Measurements from ENCODE around the gene TUBB2A. TPM values are rescaled to one million over a fixed set of nuclear protein-coding genes. Genes with fewer than 3 reads are reported as not detected.

Gene TUBB2A
- total and polyA plus RNA-seq, 2 of the 4 experiments (the other 2 are of a cell fraction), result 164 to 264 TPM

GRCh38 chr6:3147914-3148757 lies 9.2 kb downstream of the TUBB2A start:
- intact Hi-C loops (cut with micrococcal nuclease), result no loop called here
- Histone ChIP-seq H3K9me1 (ENCODE audit: insufficient read depth, low read length) (0 out of 2 replicates have a peak, but pooled peaks cover 3% of the 10 kb centered on the region), H3K56ac (ENCODE audit: extremely low read depth, insufficient read depth, low read length) (no peak overlapping the region), H2AK5ac (ENCODE audit: low read depth, low read length) (no peak overlapping the region), H4K5ac (ENCODE audit: low read depth, low read length) (no peak overlapping the region), H3K4me3 (ENCODE audit: insufficient read depth, low read depth, low read length) (no peak overlapping the region), H3K4ac (ENCODE audit: low read depth, low read length) (no peak overlapping the region), H2BK20ac (ENCODE audit: low read depth, low read length) (no peak overlapping the region), H3K27me3 (ENCODE audit: control insufficient read depth, insufficient read depth, low read length) (no peaks in the 10 kb centered on the region), H2BK15ac (ENCODE audit: low read depth, low read length) (no peak overlapping the region), H2AFZ (replicated peaks; ENCODE audit: low read length, poor library complexity) (no peak overlapping the region), H4K8ac (ENCODE audit: low read depth in 2 of 2, low read length in 2 of 2) (no peak overlapping the region), H4K91ac (ENCODE audit: insufficient read depth, low read depth, low read length) (no peak overlapping the region), H3K14ac (replicated peaks; ENCODE audit: low read depth, low read length) (no peak overlapping the region), H3K4me1 (ENCODE audit: control insufficient read depth, insufficient read depth, low read length) (no peaks in the 10 kb centered on the region), H3K18ac (ENCODE audit: low read depth, low read length) (no peak overlapping the region), H2BK120ac (ENCODE audit: low read depth, low read length) (no peak overlapping the region), H3K36me3 (ENCODE audit: control insufficient read depth, insufficient read depth, low read length) (peaks cover 31% of the 10 kb centered on the region), H3K23ac (ENCODE audit: low read depth, low read length) (no peak overlapping the region), H3K4me2 (ENCODE audit: low read depth, low read length) (no peak overlapping the region), H3K9me3 (ENCODE audit: control insufficient read depth, insufficient read depth, low read length) (no peaks in the 10 kb centered on the region), H4K20me1 (ENCODE audit: insufficient read depth, low read length) (no peaks in the 10 kb centered on the region), H2BK5ac (ENCODE audit: low read depth, low read length, poor library complexity, severe bottlenecking) (no peak overlapping the region), H3K9ac (ENCODE audit: low read depth, low read length) (no peak overlapping the region), H2AK9ac (replicated peaks; ENCODE audit: low read depth, low read length, poor library complexity) (no peak overlapping the region), H3K79me1 (ENCODE audit: low read depth in 1 of 2, low read length in 2 of 2) (no peaks in the 10 kb centered on the region), H3K27ac (ENCODE audit: insufficient read depth, low read length) (no peak overlapping the region)
- dilution Hi-C loops (cut with HindIII; ENCODE audit: low sequenced_read_pairs, unreplicated experiment), result no loop called here
- ChIA-PET POLR2A (ENCODE audit: unreplicated experiment) (interaction anchor here (0.6 kb wide), 1 partner anchor 459 kb away, joined by 4 read pairs; no protein-coding TSS in a partner anchor), CTCF (interaction anchor here (1.2 kb wide), 1 partner anchor 104 kb away, joined by 4 read pairs; no protein-coding TSS in a partner anchor)
- ATAC-seq (ENCODE audit: low read depth) (no peak), DNase-seq (no peak)
- no TSS peak for BruUV-seq (replicated peaks)
- WGBS, 2 experiments (ENCODE audit: extremely low coverage in 2 of 2, insufficient read length in 1 of 2), result 92% methylated on average over 2 of the region's 6 CpGs; no CpG with 5 or more reads in 1 of the 2 experiments
- in situ Hi-C loops (cut with MboI; ENCODE audit: low sequenced_read_pairs), result loop anchor here (25.0 kb wide), 1 partner anchor 589 kb away; no protein-coding TSS in a partner anchor
- TF ChIP-seq SMC3 (IDR thresholded peaks at IDR 0.05; ENCODE audit: low read depth, low read length) (no peak), BHLHE40 (IDR thresholded peaks at IDR 0.05; ENCODE audit: low read depth, low read length) (no peak), MXI1 (IDR thresholded peaks at IDR 0.05; ENCODE audit: borderline replicate concordance, low read depth, low read length) (no peak), RFX5 (IDR thresholded peaks at IDR 0.05; ENCODE audit: low read depth, low read length) (no peak), CTCF (conservative IDR thresholded peaks at IDR 0.05; ENCODE audit: low read depth, low read length) (no peak), MAFK (IDR thresholded peaks at IDR 0.05; ENCODE audit: low read depth, low read length) (no peak), FOS (IDR thresholded peaks at IDR 0.05; ENCODE audit: low read depth, low read length) (no peak), POLR2A (IDR thresholded peaks at IDR 0.05; ENCODE audit: low read depth, low read length) (no peak), CEBPB (IDR thresholded peaks at IDR 0.05; ENCODE audit: low read depth, low read length) (no peak), RCOR1 (IDR thresholded peaks at IDR 0.05; ENCODE audit: insufficient replicate concordance, low read length) (no peak), ELK1 (IDR thresholded peaks at IDR 0.05; ENCODE audit: borderline replicate concordance, low read depth, low read length) (no peak), USF2 (IDR thresholded peaks at IDR 0.05; ENCODE audit: low read depth, low read length) (no peak), CHD1 (IDR thresholded peaks at IDR 0.05; ENCODE audit: low read depth, low read length) (no peak), RAD21 (IDR thresholded peaks at IDR 0.05; ENCODE audit: low read length) (no peak), MAZ (IDR thresholded peaks at IDR 0.05; ENCODE audit: borderline replicate concordance, low read depth, low read length) (no peak)

All from IMR-90 (cell line).